ENCODE measurements around the gene CRYAB.

The CRYAB gene, protein sequence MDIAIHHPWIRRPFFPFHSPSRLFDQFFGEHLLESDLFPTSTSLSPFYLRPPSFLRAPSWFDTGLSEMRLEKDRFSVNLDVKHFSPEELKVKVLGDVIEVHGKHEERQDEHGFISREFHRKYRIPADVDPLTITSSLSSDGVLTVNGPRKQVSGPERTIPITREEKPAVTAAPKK

DNA sequence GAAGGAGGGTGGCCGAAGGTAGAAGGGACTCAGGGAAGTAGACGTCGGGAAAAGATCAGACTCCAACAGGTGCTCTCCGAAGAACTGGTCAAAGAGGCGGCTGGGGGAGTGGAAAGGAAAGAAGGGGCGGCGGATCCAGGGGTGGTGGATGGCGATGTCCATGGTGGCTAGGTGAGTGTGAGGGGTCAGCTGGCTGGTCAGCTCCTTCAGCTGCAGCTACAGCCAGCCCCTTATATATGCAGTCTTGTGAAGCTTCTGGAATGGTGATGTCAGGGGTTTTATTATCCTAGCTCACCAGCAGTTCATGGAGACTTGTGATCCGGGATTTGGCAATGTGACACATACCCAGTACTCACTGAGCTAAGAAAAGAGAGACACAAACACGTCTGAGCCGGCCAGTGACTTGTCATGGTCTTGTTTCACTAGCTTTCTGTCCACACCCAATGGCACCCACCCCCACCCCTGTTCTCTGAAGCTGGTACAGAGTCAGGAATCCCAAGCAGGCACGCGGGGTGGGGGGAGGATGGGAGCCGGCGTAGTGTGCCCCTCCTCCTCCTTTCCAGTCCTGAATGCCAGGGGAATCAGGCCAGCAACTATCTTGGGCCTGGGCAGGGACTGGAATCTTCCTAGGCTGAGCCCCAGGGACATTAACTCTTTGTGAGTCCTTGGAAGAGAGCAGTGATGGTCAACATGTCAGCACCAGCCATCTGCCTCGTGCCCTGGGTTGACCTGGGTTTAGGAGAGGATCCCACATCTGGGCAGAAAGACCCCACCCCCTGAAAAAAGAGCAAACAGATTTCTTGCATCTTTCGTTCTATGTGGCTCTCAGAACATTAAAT is at the start of gene CRYAB:
TSS of gene CRYAB (minus strand) at position 208 of the 839 bp plus-strand sequence. CDS start at position 162, 46 bp downstream.
- no peak for DNase-seq

DNA sequence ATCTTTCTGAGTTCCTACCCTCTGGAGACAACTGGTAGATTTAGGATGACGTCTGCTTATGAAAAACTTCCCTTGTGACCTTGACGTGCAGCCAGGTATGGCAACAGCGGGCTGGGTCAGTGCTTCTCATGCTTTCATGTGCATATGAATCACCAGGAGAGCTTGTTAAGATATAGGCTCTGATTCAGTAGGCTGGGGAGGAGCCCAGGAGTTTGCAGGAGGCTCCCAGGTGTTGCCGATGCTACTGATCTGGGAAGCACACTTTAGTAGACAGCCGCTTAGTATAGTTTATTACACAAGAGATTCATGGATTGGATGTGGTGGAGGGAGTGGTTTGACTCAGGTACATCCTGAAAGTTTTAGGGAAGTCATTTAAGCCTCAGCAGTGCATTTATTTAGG is 49.3 kb upstream of the CRYAB start:
- DNase-seq: no peak

DNA sequence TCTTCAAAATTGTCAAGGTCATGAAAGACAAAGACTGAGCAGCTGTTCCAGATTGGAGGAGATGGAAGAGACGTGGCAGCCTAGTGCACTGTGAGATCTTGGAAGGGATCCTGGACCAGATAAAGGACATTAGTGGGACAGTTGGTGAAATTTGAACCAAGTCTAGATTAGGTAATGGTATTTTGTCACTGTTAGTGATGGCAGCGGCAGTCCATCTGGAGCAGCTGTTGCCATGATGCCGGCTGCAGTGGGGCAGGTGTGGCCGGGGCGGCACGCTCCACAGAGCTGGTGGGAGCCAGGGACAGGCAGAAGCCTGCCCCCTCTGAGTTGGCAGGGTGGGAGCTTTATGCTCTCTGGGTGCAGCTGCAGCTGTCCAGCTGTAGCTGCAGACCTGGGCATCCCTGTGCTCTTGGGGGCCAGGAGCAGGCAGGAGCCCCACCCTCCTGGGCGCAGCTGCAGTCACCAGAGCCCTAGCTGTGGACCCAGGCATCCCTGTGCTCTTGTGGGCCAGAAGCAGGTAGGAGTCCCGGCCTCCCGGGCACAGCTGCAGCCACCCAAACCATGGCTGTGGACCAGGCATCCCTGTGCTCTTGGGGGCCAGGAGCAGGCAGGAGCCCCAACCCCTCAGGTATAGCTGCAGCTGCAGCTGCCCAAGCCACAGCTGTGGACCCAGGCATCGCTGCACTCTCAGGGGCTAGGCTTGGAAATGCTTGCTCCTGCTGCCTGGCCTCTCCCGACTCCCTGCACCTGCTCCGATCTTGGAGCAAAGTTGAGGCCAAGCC is 46.3 kb upstream of the CRYAB start:
- DNase-seq: no peak

DNA sequence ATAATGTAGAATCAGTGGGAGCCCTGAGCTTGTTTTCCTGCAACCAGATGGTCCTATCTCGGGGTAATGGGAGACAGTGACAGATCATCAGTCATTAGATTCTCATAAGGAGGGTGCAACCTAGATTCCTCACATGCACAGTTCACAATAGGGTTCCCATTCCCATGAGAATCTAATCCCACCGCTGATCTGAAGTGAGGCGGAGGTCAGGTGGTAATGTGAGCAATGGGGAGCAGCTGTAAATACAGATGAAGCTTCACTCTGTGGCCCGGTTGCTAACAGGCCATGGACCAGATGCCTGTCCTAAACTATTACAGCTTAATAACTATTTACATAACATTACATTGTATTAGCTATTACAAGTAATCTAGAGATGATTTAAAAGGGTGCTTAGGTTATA is 42.6 kb upstream of the CRYAB start:
- DNase-seq: no peak

DNA sequence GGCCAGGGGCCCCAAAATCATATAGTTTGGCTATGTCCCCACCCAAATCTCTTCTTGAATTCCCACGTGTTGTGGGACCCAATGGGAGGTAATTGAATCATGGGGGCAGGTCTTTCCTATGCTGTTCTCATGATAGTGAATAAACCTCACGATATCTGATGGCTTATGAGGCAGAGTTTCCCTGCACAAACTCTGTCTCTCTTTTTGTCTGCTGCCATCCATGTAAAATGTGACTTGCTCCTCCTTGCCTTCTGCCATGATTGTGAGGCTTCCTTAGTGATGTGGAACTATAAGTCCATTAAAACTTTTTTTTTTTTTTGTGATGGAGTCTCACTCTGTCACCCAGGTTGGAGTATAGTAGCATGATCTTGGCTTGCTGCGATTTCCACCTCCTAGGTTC is 40.0 kb upstream of the CRYAB start:
- no peak for DNase-seq

DNA sequence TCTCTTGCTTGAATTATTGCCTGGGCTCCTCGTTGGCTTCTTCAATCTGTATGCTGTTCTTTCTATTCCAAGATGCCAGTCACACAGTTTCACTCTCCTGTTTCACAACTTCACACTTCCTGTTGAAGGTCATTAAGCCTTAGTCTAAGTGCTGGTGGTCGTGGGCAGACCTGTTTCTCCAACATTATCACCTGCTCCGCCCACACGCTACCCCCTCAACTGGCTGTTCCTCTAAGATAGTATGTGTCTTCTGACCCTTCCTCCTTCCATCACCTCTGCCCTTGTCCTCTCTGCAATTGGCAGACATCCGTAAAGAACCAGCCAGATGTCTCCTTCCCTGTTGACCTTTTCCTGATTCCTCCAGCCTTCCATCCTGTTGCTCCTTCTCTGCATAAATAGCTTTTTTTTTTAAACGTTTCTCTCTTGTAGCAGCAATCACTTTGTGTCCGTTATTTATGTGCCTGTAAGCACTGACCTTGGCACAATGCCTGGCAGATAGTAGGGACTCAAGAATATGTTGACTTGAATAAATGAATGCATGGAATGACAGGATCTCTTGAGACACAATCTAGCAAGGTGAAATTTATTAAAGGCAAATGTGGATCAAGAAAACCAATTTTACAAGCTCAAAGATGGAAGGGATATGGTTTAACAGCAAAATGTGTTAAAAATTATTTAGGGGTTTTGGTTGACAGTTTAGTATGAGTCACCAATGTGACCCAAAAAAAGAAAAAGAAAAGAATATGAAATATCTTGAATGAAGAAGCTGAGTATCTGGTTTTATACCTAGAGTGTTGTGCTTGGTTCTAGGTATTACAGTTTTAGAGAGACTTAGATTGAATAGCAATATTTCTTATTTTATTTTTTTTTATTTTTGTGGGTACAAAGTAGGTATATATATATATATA is 38.2 kb upstream of the CRYAB start:
- peak; percentile 66 for DNase-seq

DNA sequence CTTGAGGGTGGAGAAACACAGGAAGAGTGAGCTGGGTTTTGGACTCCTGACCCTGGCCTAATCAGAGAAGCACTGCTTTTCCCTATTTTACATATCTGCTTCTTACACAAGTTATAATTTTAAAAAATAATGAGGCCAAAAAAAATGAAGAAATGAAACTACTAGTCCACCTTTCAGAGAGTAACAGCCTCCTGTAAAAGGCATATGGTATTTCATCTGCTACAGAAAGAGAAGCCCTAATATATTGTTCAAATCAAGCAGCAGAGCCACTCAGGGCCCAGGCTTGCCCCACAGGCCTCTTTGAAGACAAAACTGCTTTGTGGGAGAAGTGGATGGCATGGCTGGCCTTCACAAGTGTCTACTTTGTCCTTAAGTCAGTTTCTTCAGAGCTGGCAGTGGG is 35.6 kb upstream of the CRYAB start:
- DNase-seq: peak; percentile 15

DNA sequence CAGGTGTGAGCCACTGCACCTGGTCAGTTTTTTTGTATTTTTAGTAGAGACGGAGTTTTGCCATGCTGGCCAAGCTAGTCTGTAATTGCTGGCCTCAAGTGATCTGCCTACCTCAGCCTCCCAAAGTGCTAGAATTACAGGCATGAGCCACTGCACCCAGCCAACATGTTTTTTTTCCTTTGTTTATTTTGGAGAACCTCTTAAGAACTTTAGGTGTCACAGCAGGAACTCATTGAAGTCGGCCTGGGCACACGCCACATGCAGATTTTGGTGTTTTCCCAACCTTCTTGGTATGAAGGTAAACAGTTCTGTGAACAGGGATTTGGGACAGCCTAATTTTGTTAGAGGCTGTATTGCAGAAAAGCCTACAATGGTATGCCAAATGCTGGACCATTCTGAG is 34.9 kb upstream of the CRYAB start:
- no peak for DNase-seq

DNA sequence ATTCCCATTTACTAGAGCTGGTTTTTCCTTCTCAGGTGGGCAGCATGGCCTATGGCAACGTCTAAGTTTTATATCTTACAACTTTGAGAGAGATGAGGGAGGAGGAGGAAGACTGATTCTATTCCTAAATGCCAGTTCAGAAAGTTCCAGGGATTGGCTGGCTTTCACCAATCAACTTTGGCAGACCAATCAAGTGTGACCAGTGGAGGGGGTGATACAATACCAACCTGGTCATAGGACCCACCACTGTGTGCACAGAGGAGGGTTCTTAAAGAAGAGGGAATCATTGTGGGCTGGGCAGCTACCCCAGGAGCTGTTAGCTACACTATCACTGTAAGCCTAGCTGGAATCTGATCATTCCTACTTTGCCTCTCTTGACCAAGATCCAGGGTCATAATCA is 33.6 kb upstream of the CRYAB start:
- DNase-seq: no peak

DNA sequence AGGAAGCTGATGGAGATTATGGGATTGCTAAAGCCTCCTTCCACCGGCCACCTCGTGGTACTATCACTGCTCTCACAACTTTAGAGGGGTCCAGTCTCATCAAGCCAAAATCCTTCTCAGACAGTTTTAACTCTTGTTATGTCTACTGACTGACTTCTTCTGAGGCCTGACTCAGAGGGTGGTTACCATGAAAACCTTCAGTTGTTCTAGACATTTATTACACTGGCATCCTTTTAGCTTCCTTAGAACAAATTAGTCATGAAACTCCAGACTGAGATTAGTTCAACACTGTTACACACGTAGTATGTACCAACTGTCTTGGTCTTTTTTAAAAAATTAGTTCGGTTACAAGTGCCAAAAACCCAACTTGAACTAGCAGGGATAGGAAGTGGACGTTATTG is 33.1 kb upstream of the CRYAB start:
- DNase-seq: peak; percentile 32

DNA sequence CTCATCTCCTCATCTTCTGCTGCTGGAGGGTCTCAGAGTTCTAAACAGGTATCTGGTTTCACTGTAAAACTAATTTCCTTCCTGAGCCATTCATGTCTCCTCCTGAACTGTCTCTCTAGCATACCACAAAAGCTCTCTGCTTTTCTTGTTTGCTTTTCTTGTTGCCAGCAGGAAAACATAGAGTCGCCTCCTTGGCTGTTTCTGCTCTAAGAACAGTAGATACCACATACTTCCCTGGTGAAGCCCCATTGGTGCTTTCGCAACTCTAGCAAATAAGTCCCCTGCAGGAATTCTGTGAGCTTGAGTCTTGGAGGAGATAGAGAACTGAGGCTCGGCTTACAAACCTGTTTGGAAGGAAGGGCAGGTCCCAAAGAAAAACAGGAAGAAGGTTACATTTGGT is 32.6 kb upstream of the CRYAB start:
- peak; percentile 19 for DNase-seq

DNA sequence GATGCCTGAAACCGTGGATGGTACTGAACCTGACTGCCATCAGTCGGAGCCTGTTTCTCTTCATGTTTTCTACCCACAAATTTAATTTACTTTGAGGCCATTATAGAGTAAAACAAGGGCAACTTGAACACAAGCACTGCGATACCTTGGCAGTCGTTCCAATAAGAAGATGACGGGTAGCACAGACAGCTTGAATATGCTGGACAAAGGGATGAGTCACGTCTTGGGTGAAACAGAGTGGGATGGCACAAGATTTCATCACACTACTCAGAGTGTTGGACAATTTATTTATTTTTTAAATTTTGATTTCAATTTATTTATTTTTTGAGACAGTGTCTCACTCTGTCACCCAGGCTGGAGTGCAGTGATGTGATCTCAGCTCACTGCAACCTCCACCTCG is 31.3 kb upstream of the CRYAB start:
- no peak for DNase-seq

DNA sequence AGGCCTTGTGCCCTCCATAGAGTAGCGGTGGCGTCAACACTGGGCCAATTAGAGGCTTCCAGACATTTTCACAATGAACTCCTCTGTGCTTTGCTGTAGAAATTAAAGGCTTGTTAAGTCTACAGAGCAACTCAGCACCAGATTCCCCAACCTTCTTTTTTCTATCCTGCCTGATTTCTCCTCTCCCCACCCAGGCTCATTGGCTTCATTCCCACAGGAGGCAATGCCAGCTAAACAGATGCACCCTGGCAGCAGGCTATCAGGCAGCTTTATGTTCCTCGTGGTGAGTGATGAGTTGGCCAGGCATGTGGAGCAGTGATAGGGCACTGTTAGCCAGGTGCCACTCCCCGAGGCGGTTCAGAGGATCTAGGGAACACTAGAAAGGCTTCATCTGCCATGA is 30.4 kb upstream of the CRYAB start:
- DNase-seq: peak; percentile 14

DNA sequence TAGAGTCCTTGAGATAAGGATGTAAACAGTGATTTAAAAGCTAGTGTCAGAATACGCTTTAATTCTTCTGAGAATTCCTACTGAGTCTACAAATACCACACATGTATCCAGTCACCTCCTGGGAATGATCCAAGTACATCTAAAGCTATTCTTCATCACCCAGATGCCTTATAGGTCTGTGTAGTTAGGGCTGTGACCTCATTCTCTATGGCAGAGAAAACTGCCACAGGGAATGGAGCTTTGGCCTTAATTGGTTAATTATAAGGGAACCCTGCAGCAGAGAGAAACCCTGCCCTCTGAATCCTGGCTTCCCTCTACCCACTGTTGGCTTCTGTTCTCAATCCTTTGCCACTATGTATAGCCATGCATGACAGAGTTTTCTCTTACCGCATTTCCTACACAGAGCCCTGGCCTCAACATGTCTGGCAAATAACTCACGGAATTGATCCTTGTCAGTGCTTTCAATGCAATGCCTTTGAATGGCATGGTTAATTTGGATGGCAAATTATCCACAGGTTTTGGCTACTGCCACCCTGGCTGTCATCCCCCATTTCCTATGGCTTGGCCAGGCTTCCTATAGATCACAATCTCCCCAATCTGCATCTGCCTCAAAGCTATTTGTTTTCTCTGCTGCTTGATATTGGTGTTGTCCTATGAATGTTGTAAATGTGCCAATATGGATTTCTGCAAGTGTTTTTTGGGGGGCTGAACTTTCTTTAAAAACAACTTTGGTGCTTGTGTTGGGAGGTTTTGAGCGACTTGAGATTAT is 28.4 kb upstream of the CRYAB start:
- DNase-seq: no peak

DNA sequence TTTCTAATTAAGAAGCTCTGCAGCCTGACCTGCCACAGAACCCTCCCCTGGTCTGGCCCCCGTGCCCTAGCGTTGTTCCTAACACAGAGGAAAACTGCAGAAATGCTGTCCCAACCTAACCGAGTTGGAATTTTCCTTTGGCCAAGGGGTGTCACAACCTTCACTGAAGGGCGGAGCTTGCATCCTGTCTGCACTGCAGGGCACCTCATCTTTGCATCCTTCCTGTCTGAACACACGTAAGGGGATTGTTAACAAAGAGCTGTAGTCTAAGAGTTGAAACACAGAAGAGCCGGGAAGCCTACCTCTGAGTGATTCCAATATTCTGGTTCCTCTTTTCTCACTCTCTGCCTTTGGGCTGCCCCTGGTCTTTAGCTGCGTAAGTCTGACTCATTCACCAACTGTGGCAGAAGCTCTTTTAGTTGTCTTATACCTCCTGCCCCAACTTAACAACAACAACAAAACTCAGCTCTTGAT is 27.2 kb upstream of the CRYAB start:
- DNase-seq: peak; percentile 93

DNA sequence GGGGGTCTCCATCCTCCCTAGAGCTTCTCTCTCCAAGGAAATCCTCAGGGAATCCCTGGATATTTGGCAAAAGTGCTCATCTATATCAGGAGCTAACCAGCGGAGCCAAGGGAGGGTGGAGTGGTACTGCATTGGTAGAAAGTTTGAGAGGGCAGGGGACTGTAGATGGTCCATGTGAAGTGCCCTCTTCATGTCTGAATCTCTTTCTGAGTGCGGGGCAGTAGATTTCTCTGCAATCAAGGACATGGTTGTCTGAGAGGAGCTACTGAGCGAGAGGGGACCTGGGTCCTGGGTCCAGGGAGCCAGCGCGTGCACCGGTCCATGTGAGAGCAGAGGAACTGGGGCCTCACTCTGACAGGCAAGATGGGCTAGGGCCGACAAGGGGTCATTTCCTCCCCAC is 26.3 kb upstream of the CRYAB start:
- no peak for DNase-seq

DNA sequence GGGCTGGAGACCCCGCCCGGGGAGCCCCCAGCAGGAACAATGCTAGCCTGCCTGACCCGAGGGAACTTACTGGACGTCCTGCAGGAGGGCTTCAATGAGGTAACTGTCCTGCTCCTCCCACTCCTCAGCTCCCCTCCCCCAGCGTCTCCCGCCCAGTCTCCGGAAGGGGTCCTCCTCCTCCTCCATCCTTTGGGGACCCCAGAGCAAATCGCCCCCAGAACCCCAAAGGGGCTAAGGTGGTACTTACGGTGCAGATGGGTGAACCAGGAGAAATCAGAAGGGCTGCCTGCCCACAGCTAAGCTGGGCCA is 25.8 kb upstream of the CRYAB start:
- no peak for DNase-seq

DNA sequence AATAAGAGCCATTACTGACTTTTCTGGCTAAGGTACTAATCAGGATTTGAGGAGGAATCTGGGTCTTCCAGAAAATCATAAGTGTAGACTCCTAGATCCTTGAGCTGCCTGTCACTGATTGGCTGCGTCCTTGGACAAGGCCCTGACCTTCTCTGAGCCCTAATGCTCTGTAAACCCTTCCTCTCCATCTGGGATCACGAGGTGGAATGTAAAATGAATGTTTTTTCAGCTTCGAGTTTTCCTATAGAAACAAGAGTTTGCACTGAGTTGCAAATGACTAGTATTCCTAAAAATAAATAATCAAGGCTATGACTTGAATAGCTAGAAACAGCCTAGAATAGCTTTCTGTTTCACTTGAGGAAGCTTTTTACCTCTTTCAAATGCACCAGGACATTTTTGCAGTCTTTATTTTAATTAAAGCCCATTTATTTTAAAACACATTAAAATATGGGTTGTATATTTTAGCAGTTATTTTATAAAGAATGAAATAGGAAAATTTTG is 24.5 kb upstream of the CRYAB start:
- no peak for DNase-seq

DNA sequence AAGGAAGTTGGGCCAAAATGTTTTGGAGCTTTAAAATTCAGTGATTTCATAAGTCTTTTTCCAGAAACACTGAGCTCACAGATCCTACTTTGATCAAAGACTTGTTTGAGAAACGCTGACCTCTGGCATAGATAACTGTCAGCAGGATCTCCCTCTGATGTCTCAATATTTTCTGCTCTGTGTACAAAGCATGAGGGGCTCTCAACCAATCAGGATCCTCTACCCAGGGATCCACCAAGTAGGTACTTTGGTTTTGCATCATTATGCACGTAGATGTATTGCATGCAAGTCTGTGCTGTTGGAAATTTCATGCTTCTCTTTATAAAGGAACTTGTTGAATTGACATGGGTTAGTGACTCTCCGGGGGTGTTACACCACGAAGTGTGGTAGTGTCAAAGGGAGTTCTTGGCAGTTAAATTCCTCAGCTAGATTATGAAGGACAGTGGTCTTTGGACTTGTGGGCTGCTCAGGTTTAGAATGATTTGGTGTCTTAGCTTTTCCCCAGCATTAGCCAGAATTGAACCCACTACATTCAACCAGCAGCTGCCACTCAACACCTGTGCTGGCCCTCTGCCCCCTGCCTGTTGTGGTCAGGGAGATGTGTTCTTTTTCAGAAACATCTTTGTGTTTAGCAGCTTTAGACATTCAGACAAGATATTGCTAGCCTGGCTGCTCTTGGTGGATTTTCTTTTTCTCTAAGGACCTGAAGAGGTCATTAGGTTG is 23.9 kb upstream of the CRYAB start:
- DNase-seq: peak; percentile 39

DNA sequence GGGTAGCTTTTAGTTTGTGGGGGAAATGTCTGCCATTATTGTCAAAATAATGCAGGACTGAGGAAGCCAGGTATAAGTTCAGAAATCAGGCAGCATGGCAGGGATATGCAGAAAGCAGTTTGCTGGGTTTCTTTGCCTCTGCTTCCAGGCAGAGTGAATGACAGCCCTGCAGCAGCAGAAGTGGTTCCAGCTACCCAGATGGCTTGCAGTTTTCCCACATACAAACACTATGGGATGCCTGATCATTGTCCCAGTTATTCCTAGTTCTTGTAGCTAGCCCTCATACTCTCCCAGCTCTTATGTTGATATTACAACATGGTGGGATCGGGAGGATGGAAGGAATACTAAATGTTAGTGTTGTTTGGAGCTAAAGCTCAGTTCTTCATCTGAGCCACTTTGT is 22.7 kb upstream of the CRYAB start:
- no peak for DNase-seq

DNA sequence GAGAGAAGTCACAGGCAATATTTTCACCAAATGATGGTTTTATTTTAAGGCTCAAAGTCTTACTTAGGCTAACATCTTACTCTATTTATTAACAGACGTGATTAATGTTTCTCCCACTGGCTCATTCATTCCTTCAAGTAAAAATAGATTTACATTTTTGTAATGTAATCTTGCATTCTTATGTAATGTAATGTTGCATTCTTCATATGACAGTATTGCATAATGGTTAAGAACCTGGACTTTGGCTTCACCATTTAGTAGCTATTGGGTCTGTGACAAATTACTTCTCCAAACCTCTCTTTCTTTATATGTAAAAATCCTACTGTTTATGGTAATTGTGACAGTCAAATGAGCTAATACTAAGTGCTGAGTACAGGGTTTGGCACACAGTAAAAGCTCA is 22.3 kb upstream of the CRYAB start:
- DNase-seq: peak; percentile 31
